H9 (cell line): ENCODE data around the gene SPP1. TPM values are rescaled to one million over a fixed set of nuclear protein-coding genes. Genes with fewer than 3 reads are reported as not detected.

ENCODE experiments used
- DNase-seq: peaks from one replicate; pipeline ENCODE4 v3.0.0-alpha.2; 2017
- H2AFZ ChIP-seq: one replicate; pipeline ENCODE4 v1.6.1; 2013; ENCODE audit warnings: mild to moderate bottlenecking, low read length, control low read depth, moderate library complexity
- H2AK5ac ChIP-seq: 2 replicates; pipeline ENCODE4 v1.6.1; 2013; ENCODE audit warnings: low read length, control low read depth, mixed read lengths; ENCODE audit not compliant: insufficient read length
- H2BK120ac ChIP-seq: one replicate; pipeline ENCODE4 v1.6.1; 2013; ENCODE audit warnings: low read depth, mild to moderate bottlenecking, low read length, control low read depth, inconsistent platforms; ENCODE audit not compliant: poor library complexity, severe bottlenecking
- H2BK12ac ChIP-seq: 2 replicates; pipeline ENCODE4 v1.6.1; 2013; ENCODE audit warnings: low read length, control low read depth, mixed read lengths, low read depth; ENCODE audit not compliant: insufficient read length
- H2BK15ac ChIP-seq: 2 replicates; pipeline ENCODE4 v1.6.1; 2013; ENCODE audit warnings: low read depth, low read length, control low read depth
- H2BK20ac ChIP-seq: one replicate; pipeline ENCODE4 v1.6.1; 2013; ENCODE audit warnings: low read depth, mild to moderate bottlenecking, low read length, control low read depth, inconsistent platforms; ENCODE audit not compliant: poor library complexity, severe bottlenecking
- H2BK5ac ChIP-seq: 2 replicates; pipeline ENCODE4 v1.6.1; 2013; ENCODE audit warnings: low read length, control low read depth, mixed read lengths; ENCODE audit not compliant: insufficient read length
- H3K14ac ChIP-seq: 2 replicates; pipeline ENCODE4 v1.6.1; 2013; ENCODE audit warnings: low read length, control low read depth; ENCODE audit not compliant: insufficient read depth
- H3K18ac ChIP-seq: 2 replicates; pipeline ENCODE4 v1.6.1; 2013; ENCODE audit warnings: low read depth, mild to moderate bottlenecking, mixed read lengths, low read length, control low read depth; ENCODE audit not compliant: insufficient read length
- H3K23ac ChIP-seq: 2 replicates; pipeline ENCODE4 v1.6.1; 2013; ENCODE audit warnings: low read length, control low read depth, mixed read lengths, low read depth; ENCODE audit not compliant: insufficient read length
- H3K23me2 ChIP-seq: 2 replicates; pipeline ENCODE4 v1.6.1; 2013; ENCODE audit warnings: low read depth, mild to moderate bottlenecking, mixed read lengths, low read length, control low read depth; ENCODE audit not compliant: insufficient read length, poor library complexity, severe bottlenecking
- H3K27ac ChIP-seq: 2 replicates; pipeline ENCODE4 v1.5.1; 2013; ENCODE audit warnings: low read length, control low read depth, mixed read lengths, low read depth; ENCODE audit not compliant: insufficient read length
- H3K27me3 ChIP-seq: 2 replicates; pipeline ENCODE4 v1.6.1; 2013; ENCODE audit warnings: low read length, control low read depth, inconsistent platforms; ENCODE audit not compliant: insufficient read depth
- H3K4ac ChIP-seq: 2 replicates; pipeline ENCODE4 v1.6.1; 2013; ENCODE audit warnings: low read depth, mild to moderate bottlenecking, control low read depth, inconsistent platforms, low read length, moderate library complexity
- H3K4me1 ChIP-seq: 2 replicates; pipeline ENCODE4 v1.6.1; 2013; ENCODE audit warnings: low read length, control low read depth, inconsistent platforms; ENCODE audit not compliant: insufficient read depth
- H3K4me2 ChIP-seq: 2 replicates; pipeline ENCODE4 v1.6.1; 2013; ENCODE audit warnings: low read length, control low read depth, mixed read lengths; ENCODE audit not compliant: insufficient read length, insufficient read depth
- H3K56ac ChIP-seq: 2 replicates; pipeline ENCODE4 v1.6.1; 2013; ENCODE audit warnings: low read depth, mild to moderate bottlenecking, mixed read lengths, low read length, control low read depth; ENCODE audit not compliant: insufficient read length
- H3K79me1 ChIP-seq: 2 replicates; pipeline ENCODE4 v1.6.1; 2013; ENCODE audit warnings: low read depth, mild to moderate bottlenecking, moderate library complexity, low read length, control low read depth, inconsistent platforms; ENCODE audit not compliant: insufficient read depth, poor library complexity, severe bottlenecking
- H3K79me2 ChIP-seq: 2 replicates; pipeline ENCODE4 v1.6.1; 2013; ENCODE audit warnings: low read length, control low read depth, inconsistent platforms; ENCODE audit not compliant: insufficient read depth
- H3K9ac ChIP-seq: 2 replicates; pipeline ENCODE4 v1.6.1; 2013; ENCODE audit warnings: low read length, control low read depth, mixed read lengths; ENCODE audit not compliant: insufficient read length; ENCODE audit errors: extremely low read depth
- H3K9me3 ChIP-seq: one replicate; pipeline ENCODE4 v1.6.1; 2013; ENCODE audit warnings: low read depth, low read length, inconsistent platforms; ENCODE audit not compliant: control insufficient read depth
- H3T11ph ChIP-seq: one replicate; pipeline ENCODE4 v1.6.1; 2013; ENCODE audit warnings: mild to moderate bottlenecking, low read length, control low read depth, inconsistent platforms
- H4K20me1 ChIP-seq: one replicate; pipeline ENCODE4 v1.6.1; 2013; ENCODE audit not compliant: control insufficient read depth, insufficient read length, insufficient read depth
- H4K5ac ChIP-seq: 2 replicates; pipeline ENCODE4 v1.6.1; 2013; ENCODE audit warnings: low read depth, mild to moderate bottlenecking, mixed read lengths, low read length, control low read depth; ENCODE audit not compliant: insufficient read length
- H4K8ac ChIP-seq: replicated peaks from 2 replicates; pipeline ENCODE4 v1.6.1; 2013; ENCODE audit warnings: low read length, control low read depth, mixed read lengths, low read depth; ENCODE audit not compliant: insufficient read length
- H4K91ac ChIP-seq: 2 replicates; pipeline ENCODE4 v1.6.1; 2013; ENCODE audit warnings: low read depth, mild to moderate bottlenecking, moderate library complexity, mixed read lengths, low read length, control low read depth; ENCODE audit not compliant: insufficient read length
- H3K27ac Mint-ChIP-seq, 3 experiments: 2 replicates in 2 of 3; 3 replicates in 1 of 3; pipeline ENCODE4 v1.8.0; 2020 to 2021; ENCODE audit warnings: mixed read lengths in 3 of 3, mild to moderate bottlenecking in 1 of 3, moderate library complexity in 1 of 3
- H3K27me3 Mint-ChIP-seq: 2 replicates; pipeline ENCODE4 v1.8.0; 2021; ENCODE audit warnings: low read depth, mild to moderate bottlenecking, moderate library complexity, mixed read lengths
- H3K36me3 Mint-ChIP-seq, 3 experiments: 2 replicates in 2 of 3; 3 replicates in 1 of 3; pipeline ENCODE4 v1.8.0; 2020 to 2021; ENCODE audit warnings: low read depth in 3 of 3, mixed read lengths in 3 of 3; ENCODE audit not compliant: insufficient read depth in 1 of 3
- H3K4me1 Mint-ChIP-seq, 2 experiments: 2 replicates each; pipeline ENCODE4 v1.8.0; 2020; ENCODE audit warnings: mixed read lengths in 2 of 2
- H3K4me3 Mint-ChIP-seq, 2 experiments: 2 replicates in 1 of 2; 3 replicates in 1 of 2; pipeline ENCODE4 v1.8.0; 2020 to 2021; ENCODE audit warnings: mild to moderate bottlenecking in 2 of 2, mixed read lengths in 2 of 2, moderate library complexity in 1 of 2
- H3K9me3 Mint-ChIP-seq, 2 experiments: 2 replicates in 1 of 2; 3 replicates in 1 of 2; pipeline ENCODE4 v1.8.0; 2020; ENCODE audit warnings: mild to moderate bottlenecking in 2 of 2, mixed read lengths in 2 of 2, moderate library complexity in 1 of 2
- WGBS: extraction: QIAGEN DNeasy Blood & Tissue Kit; methylation state at CpG from one replicate; pipeline ENCODE4 v1.1.7; 2013; ENCODE audit warnings: missing lambda C conversion rate, low lambda C conversion rate, mixed read lengths; ENCODE audit not compliant: insufficient read length; ENCODE audit errors: extremely low coverage; 5-methylcytosine and 5-hydroxymethylcytosine counted together
- total RNA-seq: library from RNA; stranded (reverse); gene quantifications from 2 replicates; pipeline ENCODE4 v1.2.1, GENCODE V29; 2021
- TF ChIP-seq, protein P1 (sequence below): fragments of 200-600 bp; sonication (generic); conservative IDR thresholded peaks from 3 replicates; pipeline ENCODE4 v1.8.0; 2021; ENCODE audit warnings: antibody characterized with exemption, mild to moderate bottlenecking

Gene SPP1
- total RNA-seq, 1 experiment from 2014 or later = 13.2 TPM

DNA sequence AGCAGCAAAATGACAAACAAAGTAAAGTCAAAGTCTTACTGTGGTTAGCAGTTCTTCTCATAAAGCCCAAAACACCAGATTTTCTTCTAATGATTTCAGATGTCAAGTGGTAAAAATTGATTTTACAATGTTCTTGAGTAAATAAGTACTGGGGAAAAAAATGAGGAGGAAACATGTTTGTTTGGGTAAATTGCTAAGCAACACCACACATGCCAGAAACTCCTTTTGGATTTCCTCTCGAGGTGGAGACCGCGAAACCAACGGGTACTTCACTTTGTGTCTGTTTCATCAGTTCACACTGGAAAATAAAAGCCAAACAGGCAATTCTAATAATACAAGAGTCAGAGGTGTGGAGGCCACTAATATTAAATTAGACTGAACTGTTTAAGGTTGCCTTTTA lies 27.3 kb downstream of the SPP1 start:
- H3K4me3 Mint-ChIP-seq = no peak overlapping the region
- TF ChIP-seq, protein P1, sequence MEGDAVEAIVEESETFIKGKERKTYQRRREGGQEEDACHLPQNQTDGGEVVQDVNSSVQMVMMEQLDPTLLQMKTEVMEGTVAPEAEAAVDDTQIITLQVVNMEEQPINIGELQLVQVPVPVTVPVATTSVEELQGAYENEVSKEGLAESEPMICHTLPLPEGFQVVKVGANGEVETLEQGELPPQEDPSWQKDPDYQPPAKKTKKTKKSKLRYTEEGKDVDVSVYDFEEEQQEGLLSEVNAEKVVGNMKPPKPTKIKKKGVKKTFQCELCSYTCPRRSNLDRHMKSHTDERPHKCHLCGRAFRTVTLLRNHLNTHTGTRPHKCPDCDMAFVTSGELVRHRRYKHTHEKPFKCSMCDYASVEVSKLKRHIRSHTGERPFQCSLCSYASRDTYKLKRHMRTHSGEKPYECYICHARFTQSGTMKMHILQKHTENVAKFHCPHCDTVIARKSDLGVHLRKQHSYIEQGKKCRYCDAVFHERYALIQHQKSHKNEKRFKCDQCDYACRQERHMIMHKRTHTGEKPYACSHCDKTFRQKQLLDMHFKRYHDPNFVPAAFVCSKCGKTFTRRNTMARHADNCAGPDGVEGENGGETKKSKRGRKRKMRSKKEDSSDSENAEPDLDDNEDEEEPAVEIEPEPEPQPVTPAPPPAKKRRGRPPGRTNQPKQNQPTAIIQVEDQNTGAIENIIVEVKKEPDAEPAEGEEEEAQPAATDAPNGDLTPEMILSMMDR = no peak
- H2AFZ ChIP-seq = no peak overlapping the region

More for the DNA sequence above, 27.3 kb downstream of the SPP1 start:
- no peak overlapping the region for H3K18ac ChIP-seq
- H3K4me1 Mint-ChIP-seq = peaks cover 13 to 17% of the 10 kb centered on the region in 2 experiments
- H3K27ac ChIP-seq = no peak overlapping the region
- peaks cover 5% of the 10 kb centered on the region; the same call in 1 of the 2 replicates for H3K4me1 ChIP-seq
- no peak overlapping the region for H3K56ac ChIP-seq
- WGBS = no CpG with 5 or more reads among the region's 4 CpGs
- H3K23me2 ChIP-seq = peaks cover 5% of the 10 kb centered on the region
- no peaks in the 10 kb centered on the region for H3K36me3 Mint-ChIP-seq
- no peak overlapping the region for H4K91ac ChIP-seq
- H4K5ac ChIP-seq = no peak overlapping the region
- no peak overlapping the region for H2BK120ac ChIP-seq
- no peak overlapping the region for H2AK5ac ChIP-seq
- no peak overlapping the region for H3K23ac ChIP-seq
- no peaks in the 10 kb centered on the region for H3K79me2 ChIP-seq
- H3T11ph ChIP-seq = no peak overlapping the region
- H3K27ac Mint-ChIP-seq = no peak overlapping the region
- no peak overlapping the region for H3K4me2 ChIP-seq
- no peak overlapping the region for H2BK15ac ChIP-seq
- no peak overlapping the region for H3K9ac ChIP-seq
- H3K4ac ChIP-seq = no peak overlapping the region
- H3K27me3 Mint-ChIP-seq = peaks cover 26% of the 10 kb centered on the region
- H4K20me1 ChIP-seq = no peaks in the 10 kb centered on the region
- H3K14ac ChIP-seq = no peak overlapping the region
- no peaks in the 10 kb centered on the region for H3K9me3 Mint-ChIP-seq
- no peak overlapping the region for H2BK5ac ChIP-seq
- no peaks in the 10 kb centered on the region for H3K9me3 ChIP-seq
- DNase-seq = no peak
- peaks cover 3% of the 10 kb centered on the region for H3K27me3 ChIP-seq
- H2BK12ac ChIP-seq = no peak overlapping the region
- H2BK20ac ChIP-seq = no peak overlapping the region
- H3K79me1 ChIP-seq = no peaks in the 10 kb centered on the region
- H4K8ac ChIP-seq = no peak overlapping the region
